Left renal cortex interstitium (tissue), 4 donors: Measurements from ENCODE around the gene AKT2. TPM values are rescaled to one million over a fixed set of nuclear protein-coding genes. Genes with fewer than 3 reads are reported as not detected.

ENCODE experiments used
- DNase-seq, 4 donors: peaks; one replicate each; pipeline ENCODE4 v3.0.0-alpha.2; 2013; ENCODE audit warnings: low read depth in 4 of 4, low spot score in 2 of 4, missing footprints in 1 of 4
- polyA plus RNA-seq, 4 donors: library from polyadenylated mRNA; unstranded; fragments of 120-200 nt; gene quantifications; one replicate each; pipeline ENCODE4 v1.2.1, GENCODE V29; 2013; ENCODE audit not compliant: insufficient read length in 4 of 4

AKT2 gene
- polyA plus RNA-seq, 4 donors = 131 to 226 (median 200) TPM

DNA sequence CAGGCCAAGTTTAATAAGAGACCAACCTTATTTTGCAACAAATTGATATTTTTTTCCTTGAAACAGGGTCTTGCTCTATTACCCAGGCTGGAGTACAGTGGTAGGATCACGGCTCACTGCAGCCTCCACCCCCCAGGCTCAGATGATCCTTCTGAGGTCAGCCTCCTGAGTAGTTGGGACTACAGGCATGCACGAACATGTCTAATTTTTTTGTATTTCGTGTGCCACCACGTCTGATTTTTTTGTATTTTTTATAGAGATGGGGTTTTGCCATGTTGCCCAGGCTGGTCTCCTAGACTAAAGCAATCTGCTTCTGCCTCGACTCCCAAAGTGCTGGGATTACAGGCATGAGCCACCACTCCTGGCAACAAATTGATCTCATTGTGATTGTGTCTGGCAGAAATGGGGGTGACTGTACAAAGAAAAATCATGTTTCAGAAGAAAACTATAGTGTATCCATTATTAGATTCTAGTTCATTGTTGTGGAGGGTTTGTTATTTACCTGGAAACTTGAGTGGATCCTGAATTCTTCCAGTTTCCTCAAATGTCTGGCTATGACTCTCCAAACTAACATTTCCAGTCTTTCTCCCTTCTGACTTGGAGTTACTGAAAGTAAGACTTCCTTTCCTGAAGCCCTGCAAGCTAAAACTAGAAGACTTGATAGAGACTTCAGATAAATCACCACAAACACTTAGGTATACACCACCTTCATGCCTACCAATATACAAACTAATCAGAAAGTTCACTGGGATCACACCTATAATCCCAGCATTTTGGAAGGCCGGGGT lies 17.3 kb upstream of the AKT2 start:
- DNase-seq = no peak

DNA sequence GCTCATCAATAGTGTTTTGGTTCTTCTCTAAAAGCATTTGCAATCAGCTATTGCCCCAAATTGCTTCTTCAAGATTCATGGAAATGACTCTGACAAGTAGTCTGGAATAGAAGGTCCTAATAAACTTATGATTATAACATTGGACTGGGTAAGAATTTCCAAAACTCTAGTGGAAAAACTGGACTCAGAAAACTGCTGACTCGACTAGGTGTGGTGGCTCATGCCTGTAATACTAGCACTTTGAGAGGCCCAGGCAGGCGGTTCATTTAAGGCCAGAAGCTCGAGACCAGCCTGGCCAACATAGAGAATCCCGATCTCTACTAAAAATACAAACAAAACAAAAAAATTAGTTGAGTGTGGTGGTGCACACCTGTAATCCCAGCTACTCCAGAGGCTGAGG lies 15.5 kb upstream of the AKT2 start:
- no peak for DNase-seq

DNA sequence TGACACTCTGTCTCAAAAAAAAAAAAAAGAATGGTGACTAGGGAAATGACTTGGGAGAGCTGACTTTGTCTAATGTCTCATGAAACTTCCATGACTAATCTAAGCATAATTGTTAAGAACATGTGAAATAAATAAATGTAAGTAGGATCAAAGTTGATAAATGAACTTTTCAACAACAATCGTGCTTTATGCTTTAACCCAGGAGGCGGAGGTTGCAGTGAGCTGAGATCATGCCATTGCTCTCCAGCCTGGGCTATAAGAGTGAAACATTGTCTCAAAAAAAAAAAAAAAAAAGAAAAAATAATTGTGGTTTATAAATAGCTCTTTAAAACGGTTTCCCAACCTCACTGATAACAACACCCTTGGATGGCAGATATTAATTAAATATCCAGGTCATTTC lies 12.9 kb upstream of the AKT2 start:
- DNase-seq = no peak

DNA sequence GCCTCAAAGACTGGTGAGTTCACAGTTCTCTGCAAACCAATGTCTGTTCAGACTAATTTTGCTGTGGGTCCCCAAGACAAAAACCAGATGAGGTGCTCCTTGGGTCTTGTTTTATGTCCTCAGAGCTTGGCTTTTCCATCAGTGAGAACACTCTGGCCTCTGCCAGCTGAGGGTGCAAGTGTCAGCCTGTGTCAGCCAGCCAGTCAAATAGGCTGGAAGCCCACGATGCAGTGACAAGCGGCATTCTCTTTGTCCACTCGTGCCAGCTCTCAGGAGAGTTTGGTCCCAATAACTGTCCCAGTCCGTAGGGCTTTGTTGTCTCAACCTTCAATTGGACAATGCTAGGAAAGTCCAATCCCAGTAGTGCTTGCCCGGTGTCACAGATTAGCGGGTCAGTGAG lies 9.4 kb upstream of the AKT2 start:
- no peak for DNase-seq

DNA sequence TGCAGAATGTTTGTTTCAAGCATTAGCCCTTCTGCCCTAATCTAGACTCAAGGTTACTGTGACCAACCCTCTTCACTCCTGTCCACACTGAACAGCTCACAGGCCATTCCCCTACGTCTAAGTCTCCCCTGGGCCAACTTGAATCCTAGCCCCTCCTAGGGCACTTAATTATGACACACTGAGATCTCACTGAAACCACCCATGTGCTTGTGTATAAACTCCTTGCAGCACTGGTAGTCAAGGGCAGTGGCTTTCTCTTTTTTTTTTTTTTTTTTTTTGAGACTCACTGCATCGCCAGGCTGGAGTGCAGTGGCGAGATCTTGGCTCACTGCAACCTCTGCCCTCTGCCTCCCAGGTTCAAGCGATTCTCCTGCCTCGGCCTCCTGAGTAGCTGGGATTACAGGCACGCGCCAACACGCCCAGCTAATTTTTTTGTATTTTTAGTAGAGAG lies 1.9 kb upstream of the AKT2 start:
- no peak for DNase-seq

DNA sequence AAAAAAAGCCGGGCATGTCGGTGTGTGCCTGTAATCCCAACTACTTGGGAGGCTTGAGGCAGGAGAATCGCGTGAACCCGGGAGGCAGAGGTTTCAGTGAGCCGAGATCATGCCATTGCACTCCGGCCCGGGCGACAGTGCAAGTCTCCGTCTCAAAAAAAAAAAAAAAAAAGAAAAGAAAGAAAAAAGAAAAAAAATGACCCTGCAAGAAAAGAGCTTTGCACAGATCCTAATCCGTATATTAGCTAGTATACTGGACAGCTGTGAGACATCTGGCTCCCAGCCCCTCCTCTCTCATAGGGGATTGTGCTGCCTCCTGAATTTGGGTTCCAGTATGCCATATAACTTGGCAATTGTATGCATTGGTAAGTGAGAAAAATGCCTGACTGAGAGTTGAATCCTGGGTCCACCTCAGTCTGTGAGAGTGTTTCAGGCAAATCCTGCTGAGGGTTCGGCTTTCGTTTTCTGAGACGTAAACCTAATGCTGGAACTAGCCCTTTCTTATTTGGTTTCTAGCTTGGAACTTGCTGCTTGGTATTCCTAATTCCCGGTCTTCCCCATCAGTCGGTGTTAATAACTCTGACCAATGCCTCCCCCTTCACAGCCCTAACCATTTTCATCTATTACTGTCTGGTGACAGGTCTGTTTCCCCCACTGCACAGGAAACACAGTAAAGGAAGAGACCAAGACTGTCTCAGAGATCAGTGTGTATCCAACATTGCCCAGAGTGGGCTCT lies 1.3 kb upstream of the AKT2 start:
- DNase-seq = no peak

DNA sequence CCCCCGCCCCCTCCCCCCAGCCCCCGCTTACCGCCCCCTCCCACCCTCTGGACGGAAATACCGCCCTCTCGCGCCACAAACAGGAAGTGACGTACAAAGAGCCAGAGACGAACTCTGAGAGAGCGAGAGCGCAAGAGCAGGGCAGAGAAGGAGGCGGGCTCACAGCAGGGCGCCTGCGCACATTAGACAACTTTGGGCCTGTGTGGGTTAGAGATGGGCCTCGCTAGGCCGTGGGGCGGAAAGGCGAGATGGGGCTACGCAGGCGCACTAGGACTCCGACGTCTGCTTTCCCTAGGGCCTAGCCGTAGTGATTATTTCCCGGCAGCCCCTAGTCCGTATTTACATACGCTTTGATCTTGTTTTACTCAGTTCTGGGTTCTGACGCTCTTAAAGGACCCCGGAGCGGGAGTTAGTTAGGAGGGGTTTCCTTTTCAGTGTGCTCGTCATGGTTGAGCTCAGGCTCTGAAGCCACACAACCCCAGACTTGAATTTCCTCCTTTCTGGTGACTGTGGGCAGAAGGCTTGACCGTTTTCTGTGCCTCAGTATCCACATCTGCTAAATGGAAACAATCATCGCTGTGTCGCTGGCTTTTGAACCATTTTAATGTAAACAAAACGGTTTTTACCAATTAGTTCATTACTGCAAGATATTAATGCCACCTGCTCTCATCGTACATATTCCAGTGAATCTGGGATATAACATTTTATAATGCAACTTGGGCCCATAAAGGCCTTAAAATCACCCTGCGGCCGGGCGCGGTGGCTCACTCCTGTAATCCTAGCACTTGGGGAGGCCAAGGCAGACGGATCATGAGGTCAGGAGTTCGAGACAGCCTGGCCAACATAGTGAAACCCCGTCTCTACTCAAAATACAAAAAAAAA lies 449 bp upstream of the AKT2 start:
- DNase-seq = peak; percentile 95 to 100 (median 99)

DNA sequence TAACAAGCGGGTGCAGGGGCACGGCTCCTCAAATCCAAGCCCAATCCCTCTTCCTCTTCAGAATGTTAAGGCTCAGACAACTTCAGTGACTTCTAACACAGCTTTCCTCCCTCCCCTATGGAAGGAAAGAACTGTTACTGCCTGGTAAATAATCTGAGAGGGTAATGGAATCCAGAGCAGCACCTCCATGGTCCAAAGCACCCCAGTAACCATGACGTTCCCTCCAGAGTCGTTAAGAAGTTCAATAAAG lies 969 bp downstream of the AKT2 start:
- no peak for DNase-seq

DNA sequence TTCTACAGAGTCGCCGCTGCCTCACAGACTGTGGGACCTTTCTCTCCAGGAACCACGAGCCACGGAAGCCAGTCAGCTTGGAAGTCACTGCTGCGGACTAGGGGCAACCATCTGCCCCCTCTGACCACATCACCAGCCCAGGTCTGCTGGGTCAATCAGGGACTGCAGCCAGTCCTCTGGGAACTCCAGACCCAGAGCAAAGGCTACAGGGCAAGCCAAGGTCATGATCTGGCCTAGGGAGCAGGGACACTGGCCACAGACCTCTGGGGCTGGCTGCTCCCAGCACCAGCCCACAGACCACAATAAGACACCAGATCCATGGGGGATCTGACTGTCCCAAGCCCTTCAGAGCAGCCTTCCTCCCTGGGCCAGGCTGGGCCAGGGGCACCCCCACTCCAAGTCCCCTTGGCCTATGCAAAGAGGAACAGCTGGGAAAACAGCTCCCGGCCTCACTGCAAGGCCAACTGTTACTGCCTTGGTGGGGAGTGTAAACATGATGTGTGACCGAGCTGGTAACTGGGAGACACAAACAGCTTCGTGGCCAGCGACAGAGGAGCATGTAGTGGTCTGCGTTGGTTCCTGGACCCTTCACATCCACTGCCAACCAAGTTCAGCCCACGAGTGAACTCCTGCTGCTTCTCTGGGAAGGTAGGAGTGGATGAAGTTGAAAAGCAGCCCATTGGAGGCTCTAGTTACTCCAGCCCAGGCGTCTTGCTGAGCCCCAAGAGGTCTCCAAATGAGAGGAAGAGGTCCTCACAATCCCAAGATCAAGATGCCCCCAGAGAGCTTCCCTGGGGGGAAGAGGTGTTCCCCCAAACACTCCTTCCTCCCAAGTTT lies 1.5 kb downstream of the AKT2 start:
- no peak for DNase-seq

DNA sequence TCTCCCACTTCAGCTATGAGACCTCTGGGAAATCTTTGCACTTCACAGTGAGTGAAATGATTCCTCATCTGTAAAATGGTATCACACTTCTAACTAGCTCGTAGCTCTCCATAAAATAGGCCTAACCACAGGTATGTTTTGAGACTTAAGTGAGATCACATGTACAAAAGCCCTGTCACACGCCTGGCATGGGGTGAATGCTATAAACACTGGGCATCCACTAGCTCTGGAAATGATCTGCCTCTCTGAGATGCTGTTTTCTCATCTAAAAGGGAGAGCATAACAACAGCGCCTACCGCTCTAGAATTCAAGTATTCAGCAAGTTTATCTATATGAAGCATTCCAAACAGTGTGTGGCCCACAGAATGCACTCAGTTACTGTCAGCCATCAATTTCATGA lies 2.2 kb downstream of the AKT2 start:
- DNase-seq = no peak

DNA sequence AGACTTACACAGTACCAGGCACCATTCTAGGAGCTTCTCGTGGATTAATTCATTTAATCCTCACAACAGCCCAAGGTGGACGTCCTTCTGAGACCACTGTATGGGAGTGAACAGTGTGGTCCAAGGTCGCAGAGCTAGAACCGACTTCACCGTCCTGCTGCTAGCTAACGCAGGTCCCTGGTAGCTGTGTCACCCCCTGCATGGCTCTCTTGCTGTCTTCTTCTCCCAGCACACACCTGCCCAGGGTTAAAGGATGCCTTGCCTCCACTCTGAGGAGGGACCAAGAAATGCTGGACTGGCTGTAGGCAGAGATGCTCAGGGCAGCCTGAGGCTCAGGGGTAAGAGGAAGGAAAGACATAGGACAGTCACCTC lies 3.0 kb downstream of the AKT2 start:
- no peak for DNase-seq

DNA sequence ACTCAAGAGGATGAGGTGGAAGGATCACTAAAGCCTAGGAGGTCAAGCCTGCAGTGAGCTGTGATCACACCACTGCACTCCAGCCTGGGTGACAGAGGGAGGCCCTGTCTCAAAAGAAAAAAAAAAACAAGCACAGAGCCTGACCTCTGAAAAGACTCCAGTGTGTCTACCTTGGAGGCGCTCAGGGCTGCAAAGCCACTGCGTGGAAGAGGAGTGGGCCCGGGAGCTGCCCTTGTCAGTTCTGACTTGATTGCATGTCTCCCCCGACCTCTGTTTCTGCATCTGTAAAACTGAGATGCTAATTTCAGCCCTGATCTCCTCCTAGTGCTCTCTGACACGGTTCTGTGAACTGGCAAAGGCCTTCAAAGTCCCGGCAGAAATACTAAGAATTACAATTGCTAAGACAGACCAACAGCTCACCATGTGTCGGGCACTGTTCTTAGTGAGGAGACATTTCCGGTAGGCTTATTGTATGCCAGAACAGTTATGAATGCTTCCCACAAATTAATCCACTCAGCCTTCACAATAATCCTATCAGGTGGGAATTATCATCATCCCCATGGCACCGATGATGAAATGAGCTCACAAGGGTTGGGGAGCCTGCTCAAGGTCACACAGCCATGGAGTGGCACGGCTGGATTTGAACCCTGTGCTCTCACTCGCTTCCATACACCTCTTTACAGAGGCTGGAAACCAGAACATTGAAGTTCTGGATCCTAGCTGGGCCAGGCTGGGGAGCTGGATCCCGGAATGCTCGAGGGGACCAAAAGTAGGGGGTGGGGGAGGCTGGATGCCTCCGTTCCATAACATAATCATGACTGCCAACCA lies 3.5 kb downstream of the AKT2 start:
- DNase-seq = no peak

DNA sequence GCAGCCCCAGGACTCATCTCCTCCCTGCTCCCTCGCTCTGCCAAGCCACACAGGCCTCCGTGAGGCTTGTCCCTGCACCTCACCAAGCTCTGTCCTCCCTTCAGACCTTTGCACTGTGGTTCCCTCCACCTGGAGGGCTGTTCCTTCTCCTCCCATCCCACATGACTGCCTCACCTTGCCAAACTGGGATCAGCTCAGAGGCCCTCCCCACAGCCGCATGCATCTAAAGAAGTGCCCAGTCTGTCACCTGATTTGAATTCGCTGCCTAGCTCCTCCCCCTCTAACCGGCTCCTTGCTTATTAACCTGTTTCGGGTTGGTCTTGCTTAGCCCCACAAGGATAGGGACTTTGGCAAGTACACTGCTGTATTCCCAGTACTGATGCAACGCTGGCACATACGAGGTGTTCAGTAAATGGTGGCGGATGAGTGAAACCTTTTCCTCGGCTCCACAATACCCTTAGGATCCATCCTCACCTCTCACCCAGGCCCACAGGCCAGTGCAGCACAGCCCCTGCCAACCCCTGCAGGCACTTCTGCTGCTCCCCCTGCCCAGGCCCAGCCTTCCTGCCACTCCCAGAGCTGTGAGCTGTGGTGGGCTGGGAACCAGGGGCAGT lies 4.4 kb downstream of the AKT2 start:
- no peak for DNase-seq

DNA sequence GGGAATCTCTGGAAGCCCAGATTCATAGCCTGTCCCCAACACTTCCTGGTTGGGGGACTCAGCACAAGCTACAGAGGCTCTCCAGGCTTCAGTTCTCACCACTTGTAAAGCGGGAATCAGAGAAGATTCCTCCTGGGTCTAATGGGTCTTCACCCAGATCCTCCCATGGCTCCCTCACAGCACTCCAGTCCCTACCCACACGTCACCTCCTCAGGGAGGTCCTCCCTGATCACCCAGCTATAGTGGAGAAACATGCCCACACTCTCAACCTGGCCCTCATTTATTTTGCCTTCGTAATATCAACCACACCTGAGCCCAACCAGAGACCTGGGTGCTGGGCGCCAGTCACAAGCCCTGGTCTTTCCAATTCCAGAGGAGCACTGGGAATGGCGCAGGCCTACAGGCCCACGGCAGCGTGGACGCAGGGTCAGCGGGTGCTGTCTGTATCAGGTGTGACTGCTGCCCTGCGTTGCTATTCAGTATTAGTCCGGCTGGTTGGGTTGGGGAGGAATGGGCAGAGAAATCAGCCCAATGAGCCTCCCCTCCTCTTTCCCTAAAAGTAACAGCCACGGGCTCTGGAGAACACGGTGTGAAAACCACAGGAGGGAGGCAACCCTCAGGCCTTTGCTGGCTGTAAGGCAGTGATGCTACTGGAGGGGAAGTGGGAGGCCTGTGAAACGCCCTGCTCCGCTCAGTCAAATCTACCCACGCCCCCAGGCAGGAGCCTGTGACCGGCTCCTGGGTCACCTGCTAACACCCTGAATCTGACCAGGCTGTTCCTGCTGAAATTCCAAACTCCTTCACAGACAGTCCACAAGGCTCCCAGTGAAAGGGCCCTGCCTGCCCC lies 5.2 kb downstream of the AKT2 start:
- DNase-seq = no peak

DNA sequence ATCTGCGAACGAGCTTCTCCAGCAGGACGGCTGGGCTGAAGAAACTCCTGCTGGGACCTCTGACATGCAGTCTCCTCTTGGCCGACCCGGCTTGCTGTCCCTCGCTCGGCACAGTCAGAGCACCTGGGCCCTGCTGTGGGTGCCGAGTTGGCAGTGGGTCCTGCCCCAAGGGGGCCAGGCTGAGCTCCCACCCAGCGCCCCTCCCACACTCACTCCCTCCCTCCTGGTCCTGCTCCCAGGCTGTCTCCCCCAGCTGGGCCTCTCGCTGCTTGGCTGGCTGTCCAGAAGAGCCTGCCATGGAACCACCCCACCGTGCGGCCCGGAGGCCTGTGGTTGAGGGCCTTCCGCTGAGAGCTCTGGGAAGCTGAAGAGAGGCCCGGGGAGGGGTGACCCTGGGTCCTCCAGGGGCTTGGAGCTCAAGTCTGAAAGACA lies 6.0 kb downstream of the AKT2 start:
- peak in 2 of 4 donors; percentile 58 to 67 for DNase-seq

DNA sequence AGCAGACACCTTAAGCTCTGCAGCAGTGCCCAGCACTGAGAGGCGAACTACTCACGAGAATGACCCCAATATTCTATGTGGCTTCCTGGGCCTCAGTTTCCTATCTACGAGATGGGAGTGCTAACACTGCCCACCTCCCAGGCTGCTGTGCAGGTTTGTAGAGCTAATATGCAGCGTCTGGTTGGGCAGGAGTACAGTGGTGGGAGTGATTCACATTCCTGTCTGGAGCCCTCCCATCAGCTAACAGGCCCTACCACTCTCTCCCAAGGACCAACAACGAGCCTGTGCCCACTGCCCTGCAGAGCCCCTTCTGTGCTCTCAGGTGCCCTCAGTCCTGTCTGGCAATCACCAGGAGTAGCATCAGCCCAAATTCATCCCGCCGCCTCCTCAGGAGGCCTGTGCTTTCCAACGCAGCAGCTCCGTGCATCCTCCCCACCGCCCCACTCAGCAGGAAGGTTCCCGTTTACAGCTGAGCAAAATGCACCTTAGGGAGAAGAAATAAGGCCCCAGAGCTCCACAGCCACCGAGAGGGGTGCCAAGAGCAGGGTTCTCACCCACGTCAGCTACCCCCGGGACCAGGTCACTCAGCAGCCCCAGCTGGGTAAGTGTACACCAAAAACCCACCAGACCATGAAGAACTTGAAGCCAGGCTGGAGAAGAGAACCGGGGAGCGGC lies 6.6 kb downstream of the AKT2 start:
- DNase-seq = no peak

DNA sequence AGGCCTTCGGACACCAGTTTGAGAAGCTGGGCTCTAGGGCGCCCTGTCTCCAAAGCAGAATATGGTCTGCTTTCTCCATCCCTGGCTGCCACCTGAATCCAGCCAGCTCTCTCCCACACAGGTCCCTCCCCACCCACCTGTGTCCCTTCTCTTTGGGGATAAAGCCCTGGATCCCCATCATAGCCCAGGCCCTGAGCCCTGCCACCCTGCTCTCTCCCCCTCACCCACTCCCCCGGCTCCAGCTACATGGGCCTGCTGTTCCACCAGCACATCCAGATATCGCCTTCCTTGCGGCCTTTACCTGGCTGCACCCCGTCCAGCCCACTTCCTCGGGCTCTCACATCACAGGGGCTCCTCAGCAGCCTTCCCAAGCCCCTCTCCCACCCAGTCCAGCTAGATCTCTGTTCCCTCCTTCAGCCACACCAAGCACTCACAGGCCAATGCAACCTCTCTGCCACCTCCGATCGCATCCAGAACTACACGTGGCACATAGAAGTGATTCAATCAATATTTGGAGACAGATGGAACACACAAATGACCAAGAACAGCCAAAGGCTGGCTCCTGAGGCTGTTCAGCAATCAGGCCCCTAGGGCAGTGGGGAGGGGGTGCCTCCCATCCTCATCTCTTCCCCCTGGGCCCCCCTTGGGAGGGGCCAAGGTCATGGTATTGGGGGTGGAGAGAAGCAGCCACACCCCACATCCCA lies 7.6 kb downstream of the AKT2 start:
- no peak for DNase-seq
